Sigmoid colon (tissue), 7 donors: ENCODE measurements around the gene RAB31. TPM values are rescaled to one million over a fixed set of nuclear protein-coding genes. Genes with fewer than 3 reads are reported as not detected.
"Not testable (repeated sequence)": the region's sequence is repeated elsewhere in the genome, so short reads cannot be mapped to it uniquely, and the experiment has no call there.

Experiments used
- DNase-seq: peaks from one replicate; pipeline ENCODE4 v3.0.0-alpha.2; 2019
- H3K27ac ChIP-seq, 4 donors: fragments of 200-600 bp; sonication (generic); one replicate each; pipeline ENCODE4 v1.5.1; 2016 to 2019; ENCODE audit warnings: mild to moderate bottlenecking in 1 of 4
- H3K27me3 ChIP-seq, 3 donors: fragments of 200-600 bp; sonication (generic); one replicate each; pipeline ENCODE4 v1.5.1; 2019; ENCODE audit warnings: mild to moderate bottlenecking in 1 of 3
- H3K36me3 ChIP-seq, 4 donors: fragments of 200-600 bp; sonication (generic); one replicate each; pipeline ENCODE4 v1.5.1; 2016 to 2019
- H3K4me1 ChIP-seq, 4 donors: fragments of 200-600 bp; sonication (generic); one replicate each; pipeline ENCODE4 v1.5.1; 2017 to 2019
- H3K4me3 ChIP-seq, 4 donors: fragments of 200-600 bp; sonication (generic); one replicate each; pipeline ENCODE4 v1.5.1; 2017 to 2019; ENCODE audit warnings: mild to moderate bottlenecking in 2 of 4, moderate library complexity in 1 of 4
- H3K9me3 ChIP-seq, 4 donors: fragments of 200-600 bp in 3 of 4; sonication (generic) in 3 of 4; one replicate each; pipeline versions ENCODE4 v1.5.1 to v1.6.1; 2013 to 2019
- EP300 ChIP-seq, 4 donors: sonication (generic); formaldehyde crosslinking; IDR thresholded peaks; one replicate each; pipeline ENCODE4 v1.6.1; 2017; ENCODE audit warnings: antibody characterized with exemption in 4 of 4
- POLR2A ChIP-seq, 2 donors: fragments of 450-650 bp; IDR thresholded peaks; one replicate each; pipeline ENCODE4 v1.6.1; 2016; ENCODE audit warnings: antibody characterized with exemption in 2 of 2, mild to moderate bottlenecking in 2 of 2, moderate library complexity in 2 of 2
- POLR2AphosphoS5 ChIP-seq, 4 donors: sonication (generic); formaldehyde crosslinking; IDR thresholded peaks; one replicate each; pipeline ENCODE4 v1.6.1; 2017; ENCODE audit warnings: antibody characterized with exemption in 4 of 4
- WGBS, 2 donors: extraction: QIAGEN DNeasy Blood & Tissue Kit; methylation state at CpG; one replicate each; pipeline ENCODE4 v1.1.7; 2013; 5-methylcytosine and 5-hydroxymethylcytosine counted together
- intact Hi-C: fragments of 100-400 bp; cut with DNase I; formaldehyde crosslinking; loops from one replicate; pipeline ENCODE4 v1.15.1; 2023
- polyA plus RNA-seq, 3 donors: library from polyadenylated mRNA; stranded (reverse); fragments of 200-250 nt; gene quantifications; one replicate each; pipeline ENCODE4 v1.2.3, GENCODE V29; 2013
- total RNA-seq, 4 donors: library from RNA; depleted of rRNA; stranded (reverse); fragments of >200 nt; gene quantifications; one replicate each; pipeline ENCODE4 v1.1.0, GENCODE V29; 2016
- TF ChIP-seq, protein P1 (sequence below), 4 experiments: fragments of 450-650 bp in 3 of 4; fragments of 200-600 bp in 1 of 4; IDR thresholded peaks; one replicate each; pipeline ENCODE4 v1.5.1; 2016 to 2019; ENCODE audit warnings: antibody characterized with exemption in 4 of 4, mild to moderate bottlenecking in 3 of 4, moderate library complexity in 2 of 4
- donor health status: healthy with polysubstance abuse.
- donor health status: Bipolar disorder and iron deficiency.
- donor health status: healthy.

RAB31 gene
- total and polyA plus RNA-seq, 7 donors = 16.2 to 74.6 (median 52.0) TPM

DNA sequence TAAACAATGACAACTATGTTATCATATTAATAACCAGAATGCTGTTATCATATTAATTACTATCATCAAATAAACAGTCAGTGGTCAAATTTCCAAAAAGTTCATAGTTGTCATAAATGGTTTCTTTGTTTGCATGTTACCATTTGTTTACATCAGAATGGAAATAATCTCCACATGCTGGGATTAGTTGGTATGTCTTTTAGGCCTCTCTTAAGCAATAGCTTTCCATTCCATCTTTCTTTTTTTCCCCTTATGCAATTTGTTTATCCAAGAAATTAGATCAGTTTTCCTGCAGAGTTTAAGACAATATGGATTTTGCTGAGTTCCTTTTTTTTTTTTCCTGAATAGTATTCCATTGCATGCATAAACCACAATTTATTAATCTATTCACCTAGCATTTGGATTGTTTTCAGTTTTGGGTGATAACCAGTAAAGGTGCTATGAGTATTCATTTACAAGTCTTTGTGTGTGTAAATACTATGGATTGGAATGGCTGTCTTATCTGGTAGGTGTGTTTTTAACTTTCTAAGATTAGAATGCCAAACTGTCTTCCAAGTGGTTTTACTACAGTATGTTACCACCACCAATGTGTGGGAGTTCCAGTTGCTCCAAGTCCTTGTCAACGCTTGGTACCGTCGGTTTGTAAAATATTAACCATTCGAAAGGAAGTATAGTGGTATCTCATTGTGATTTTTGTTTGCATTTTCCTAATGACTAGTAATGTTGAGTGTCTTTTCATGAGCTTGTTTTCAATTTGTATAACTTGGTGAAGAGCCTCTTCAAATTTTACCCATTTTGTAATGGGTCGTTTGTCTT, 144.4 kb downstream of the RAB31 start:
- no peak overlapping the region for H3K27ac ChIP-seq
- 84 to 92% methylated on average over 5 of the region's 5 CpGs for WGBS, 2 donors
- no peaks in the 10 kb centered on the region for H3K9me3 ChIP-seq
- no peak overlapping the region for H3K4me3 ChIP-seq
- H3K4me1 ChIP-seq = peaks cover 0 to 57% (median 54%) of the 10 kb centered on the region in 4 donors
- no peak for DNase-seq
- H3K36me3 ChIP-seq = no peaks in the 10 kb centered on the region
- intact Hi-C loops = no loop called here
- no peaks in the 10 kb centered on the region for H3K27me3 ChIP-seq
- TF ChIP-seq EP300 (IDR thresholded peaks at IDR 0.05) (no peak), POLR2A (IDR thresholded peaks at IDR 0.05) (no peak), POLR2AphosphoS5 (IDR thresholded peaks at IDR 0.05) (no peak)
- TF ChIP-seq, protein P1, sequence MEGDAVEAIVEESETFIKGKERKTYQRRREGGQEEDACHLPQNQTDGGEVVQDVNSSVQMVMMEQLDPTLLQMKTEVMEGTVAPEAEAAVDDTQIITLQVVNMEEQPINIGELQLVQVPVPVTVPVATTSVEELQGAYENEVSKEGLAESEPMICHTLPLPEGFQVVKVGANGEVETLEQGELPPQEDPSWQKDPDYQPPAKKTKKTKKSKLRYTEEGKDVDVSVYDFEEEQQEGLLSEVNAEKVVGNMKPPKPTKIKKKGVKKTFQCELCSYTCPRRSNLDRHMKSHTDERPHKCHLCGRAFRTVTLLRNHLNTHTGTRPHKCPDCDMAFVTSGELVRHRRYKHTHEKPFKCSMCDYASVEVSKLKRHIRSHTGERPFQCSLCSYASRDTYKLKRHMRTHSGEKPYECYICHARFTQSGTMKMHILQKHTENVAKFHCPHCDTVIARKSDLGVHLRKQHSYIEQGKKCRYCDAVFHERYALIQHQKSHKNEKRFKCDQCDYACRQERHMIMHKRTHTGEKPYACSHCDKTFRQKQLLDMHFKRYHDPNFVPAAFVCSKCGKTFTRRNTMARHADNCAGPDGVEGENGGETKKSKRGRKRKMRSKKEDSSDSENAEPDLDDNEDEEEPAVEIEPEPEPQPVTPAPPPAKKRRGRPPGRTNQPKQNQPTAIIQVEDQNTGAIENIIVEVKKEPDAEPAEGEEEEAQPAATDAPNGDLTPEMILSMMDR (IDR thresholded peaks at IDR 0.05) = no peak

DNA sequence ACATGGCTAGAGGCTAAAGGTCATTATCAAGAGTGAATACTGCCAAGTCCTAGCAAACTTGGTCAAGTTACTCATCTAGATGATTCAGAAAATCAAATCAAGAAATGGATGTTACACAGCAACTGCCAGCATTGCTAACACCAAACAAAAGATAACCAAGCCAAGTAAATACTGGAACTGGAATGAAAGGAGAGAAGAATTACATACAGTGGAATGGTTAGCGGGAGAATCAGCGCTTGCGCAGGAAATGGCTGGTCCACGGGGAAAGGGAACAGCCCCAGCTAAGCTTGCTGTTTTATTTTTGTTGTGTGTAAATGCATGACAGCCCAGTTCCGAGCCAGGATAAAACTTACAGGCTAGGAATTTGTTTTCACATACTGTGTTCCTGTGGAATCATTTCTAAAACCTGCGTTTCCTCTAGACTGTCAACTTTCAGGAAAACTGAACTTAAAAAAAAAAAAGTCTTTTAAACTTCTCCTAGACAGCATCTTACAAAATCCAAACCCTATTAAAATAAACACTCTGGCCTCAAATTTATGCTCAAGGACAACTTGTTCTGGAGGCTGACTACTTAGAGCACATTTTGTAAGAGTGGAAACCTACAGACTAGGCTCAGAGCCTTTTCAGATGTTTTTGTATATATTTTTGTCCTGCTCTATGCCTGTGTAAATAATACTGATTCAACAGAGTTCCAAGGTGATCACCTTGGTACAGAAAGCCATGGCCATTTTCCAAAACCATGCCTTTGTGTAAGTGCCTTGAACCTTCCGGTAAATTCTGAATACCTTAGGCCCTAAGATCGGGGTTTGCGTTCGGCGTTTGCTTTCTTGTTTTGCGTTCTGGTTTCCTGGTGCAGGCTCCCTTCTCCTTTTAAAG, 146.9 kb downstream of the RAB31 start:
- TF ChIP-seq POLR2AphosphoS5 (IDR thresholded peaks at IDR 0.05) = peak; percentile 85 to 96 (median 92)
- TF ChIP-seq, protein P1 (IDR thresholded peaks at IDR 0.05) = no peak
- peak; percentile 87 to 99 (median 92) for TF ChIP-seq EP300 (IDR thresholded peaks at IDR 0.05)
- Histone ChIP-seq H3K4me1 (peaks cover 0 to 38% (median 32%) of the 10 kb centered on the region in 4 donors), H3K4me3 (peak overlapping the region in 2 of 4 donors; percentile 5 to 20), H3K9me3 (no peaks in the 10 kb centered on the region), H3K36me3 (peaks cover 0 to 8% (median 0%) of the 10 kb centered on the region in 4 donors), H3K27me3 (no peaks in the 10 kb centered on the region), H3K27ac (peak overlapping the region; percentile 78 to 89 (median 86))
- peak; percentile 87 for DNase-seq
- 80 to 86% methylated on average over 12 of the region's 12 CpGs for WGBS, 2 donors
- intact Hi-C loops = loop anchor here (2.0 kb wide), 4 partner anchors 30 to 146 kb away; partner anchors contain the start of genes RAB31 and VAPA

DNA sequence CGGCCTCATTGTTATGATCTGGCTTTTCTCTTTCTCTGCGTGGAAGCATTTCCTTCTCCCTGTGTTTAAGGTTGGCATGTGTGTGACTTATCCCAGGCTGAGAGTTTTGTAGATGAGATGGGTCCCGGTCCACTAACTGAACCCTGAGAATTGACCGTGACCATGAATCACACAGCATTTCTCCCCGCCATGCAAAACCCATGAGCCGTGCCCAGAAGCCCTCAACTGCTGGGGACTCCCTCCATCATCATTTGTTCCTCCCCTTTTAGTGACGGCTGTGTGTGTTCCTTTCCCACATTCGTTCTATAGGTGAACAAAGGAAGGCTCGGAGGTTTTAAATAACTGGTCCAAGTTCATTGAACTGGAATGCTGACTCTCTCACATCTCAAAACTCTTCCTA, 147.6 kb downstream of the RAB31 start:
- peak; percentile 84 for DNase-seq
- H3K9me3 ChIP-seq = no peaks in the 10 kb centered on the region
- peak overlapping the region; percentile 78 to 89 (median 86) for H3K27ac ChIP-seq
- WGBS, 2 donors = 90 to 94% methylated on average over 9 of the region's 9 CpGs
- peak overlapping the region in 2 of 4 donors; percentile 5 to 20 for H3K4me3 ChIP-seq
- peaks cover 0 to 38% (median 30%) of the 10 kb centered on the region in 4 donors for H3K4me1 ChIP-seq
- intact Hi-C loops = loop anchor here (2.0 kb wide), 4 partner anchors 31 to 147 kb away; partner anchors contain the start of genes RAB31 and VAPA
- no peaks in the 10 kb centered on the region for H3K27me3 ChIP-seq
- TF ChIP-seq EP300 (IDR thresholded peaks at IDR 0.05) (peak in 2 of 4 donors; percentile 1 to 15), POLR2AphosphoS5 (IDR thresholded peaks at IDR 0.05) (peak in 3 of 4 donors; percentile 16 to 64 (median 32))
- TF ChIP-seq, protein P1 (IDR thresholded peaks at IDR 0.05) = no peak
- H3K36me3 ChIP-seq = peaks cover 0 to 15% (median 0%) of the 10 kb centered on the region in 4 donors

DNA sequence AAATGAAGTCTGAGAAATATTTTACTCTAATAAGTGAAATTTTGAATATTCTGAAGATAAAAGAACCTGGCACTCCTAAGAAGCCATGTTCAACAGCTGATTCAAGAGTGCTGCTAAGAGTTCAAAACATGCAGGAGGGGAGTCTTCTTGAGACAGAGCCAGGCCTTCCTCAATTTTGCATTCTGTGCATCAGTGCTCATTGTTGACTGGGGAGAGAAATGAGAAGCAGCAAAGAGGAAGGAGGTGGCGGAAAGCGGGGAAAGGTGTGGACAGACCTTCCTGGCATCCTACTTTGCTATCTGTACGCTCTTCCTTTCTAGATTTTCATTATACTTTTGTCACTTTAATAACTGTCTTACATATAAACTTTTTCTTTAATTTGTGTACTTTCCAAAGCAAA, 148.0 kb downstream of the RAB31 start:
- Histone ChIP-seq H3K4me1 (peaks cover 0 to 38% (median 30%) of the 10 kb centered on the region in 4 donors), H3K9me3 (no peaks in the 10 kb centered on the region), H3K36me3 (peaks cover 0 to 18% (median 0%) of the 10 kb centered on the region in 4 donors), H3K27me3 (no peaks in the 10 kb centered on the region), H3K27ac (peak overlapping the region; percentile 78 to 89 (median 86)), H3K4me3 (peak overlapping the region in 1 of 4 donors; percentile 20)
- DNase-seq = no peak
- intact Hi-C loops = no loop called here
- TF ChIP-seq POLR2A (IDR thresholded peaks at IDR 0.05) = no peak
- TF ChIP-seq EP300 (IDR thresholded peaks at IDR 0.05) = no peak
- no peak for TF ChIP-seq POLR2AphosphoS5 (IDR thresholded peaks at IDR 0.05)
- TF ChIP-seq, protein P1 (IDR thresholded peaks at IDR 0.05) = no peak
- WGBS, 2 donors = 87 to 94% methylated on average over 3 of the region's 3 CpGs

DNA sequence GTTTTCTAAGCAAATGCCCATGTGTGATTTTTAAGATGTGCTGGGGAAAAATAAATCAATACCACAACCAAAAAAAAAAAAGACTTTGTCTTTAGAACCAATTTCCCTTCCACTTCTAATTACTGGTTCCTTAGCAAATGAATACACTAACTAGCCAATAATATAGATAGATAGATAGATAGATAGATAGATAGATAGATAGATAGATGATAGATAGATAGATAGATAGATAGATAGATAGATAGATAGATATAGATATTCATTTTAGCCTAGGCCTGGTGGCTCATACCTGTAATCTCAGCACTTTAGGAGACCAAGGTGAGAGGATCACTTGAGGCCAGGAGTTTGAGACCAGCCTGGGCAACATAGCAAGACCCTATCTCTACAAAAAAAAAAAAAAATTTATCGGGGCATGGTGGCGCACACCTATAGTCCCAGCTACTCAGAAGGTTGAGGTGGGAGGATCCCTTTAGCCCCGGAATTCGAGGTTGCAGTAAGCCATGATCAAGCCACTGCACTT, 149.4 kb downstream of the RAB31 start:
- DNase-seq, H3K4me3 ChIP-seq, H3K27me3 ChIP-seq, H3K9me3 ChIP-seq, intact Hi-C loops: not testable (repeated sequence)
- Histone ChIP-seq H3K27ac (peak overlapping the region in 2 of 4 donors; percentile 83 to 89), H3K4me1 (peaks cover 0 to 38% (median 30%) of the 10 kb centered on the region in 4 donors), H3K36me3 (peaks cover 0 to 24% (median 3%) of the 10 kb centered on the region in 4 donors)
- 96 to 97% methylated on average over 4 of the region's 4 CpGs for WGBS, 2 donors
